GM12891 (cell line): ENCODE measurements around the gene KRTAP5-8.

Source experiments
- POLR2A ChIP-seq: IDR thresholded peaks from 2 replicates; pipeline ENCODE4 v1.6.1; 2011; ENCODE audit warnings: low read depth, low read length, control low read depth
- POLR2AphosphoS5 ChIP-seq: IDR thresholded peaks from 2 replicates; pipeline ENCODE4 v1.6.1; 2011; ENCODE audit warnings: low read depth, low read length, control low read depth
- POU2F2 ChIP-seq: IDR thresholded peaks from 2 replicates; pipeline ENCODE4 v1.6.1; 2011; ENCODE audit warnings: low read depth, mild to moderate bottlenecking, control low read depth, low read length, moderate library complexity
- SPI1 ChIP-seq: IDR thresholded peaks from 2 replicates; pipeline ENCODE4 v1.6.1; 2011; ENCODE audit warnings: low read depth, low read length, control low read depth
- TAF1 ChIP-seq: IDR thresholded peaks from 2 replicates; pipeline ENCODE4 v1.6.1; 2011; ENCODE audit warnings: low read depth, low read length, control low read depth

DNA sequence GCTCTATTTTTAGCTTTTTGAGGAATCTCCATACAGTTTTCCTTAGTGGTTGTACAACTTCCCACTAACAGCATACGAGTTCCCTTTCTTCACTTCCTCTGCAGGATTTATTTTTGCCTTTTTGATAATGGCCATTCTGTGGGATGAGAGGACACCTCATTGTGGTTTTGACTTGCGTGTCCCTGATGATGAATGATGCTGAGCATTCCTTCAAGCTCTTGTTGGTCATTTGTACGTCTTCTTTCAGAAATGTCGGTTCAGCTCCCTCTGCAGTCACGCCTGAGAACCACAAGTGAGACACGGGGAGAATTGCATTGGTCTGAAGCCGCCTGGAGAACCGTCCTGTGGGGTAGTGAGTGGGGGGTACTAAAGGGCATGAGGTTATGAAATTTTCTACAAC is 25.6 kb downstream of the KRTAP5-8 start:
- TF ChIP-seq POLR2AphosphoS5 (no peak), POLR2A (no peak), TAF1 (no peak), SPI1 (no peak), POU2F2 (no peak)
